Lower leg skin (tissue), 4 donors: ENCODE results near the gene LRRC37A2. TPM values are rescaled to one million over a fixed set of nuclear protein-coding genes. Genes with fewer than 3 reads are reported as not detected.
"Not testable (repeated sequence)": the region's sequence is repeated elsewhere in the genome, so short reads cannot be mapped to it uniquely, and the experiment has no call there.

Experiments used
- DNase-seq, 2 donors: peaks; one replicate each; pipeline ENCODE4 v3.0.0-alpha.2; 2019; ENCODE audit warnings: low spot score in 2 of 2
- H3K4me3 ChIP-seq: fragments of 200-600 bp; sonication (generic); 2 replicates; pipeline ENCODE4 v1.5.1; 2017; ENCODE audit warnings: mild to moderate bottlenecking, low read depth; ENCODE audit not compliant: poor library complexity, severe bottlenecking
- WGBS, 2 donors: methylation state at CpG; one replicate each; pipeline ENCODE4 v1.1.5; 2018; 5-methylcytosine and 5-hydroxymethylcytosine counted together
- intact Hi-C: fragments of 100-400 bp; cut with DNase I; formaldehyde crosslinking; loops from one replicate; pipeline ENCODE4 v1.15.0; 2023; ENCODE audit warnings: low total_unique reads
- total RNA-seq, 4 donors: library from RNA; depleted of rRNA; stranded (reverse); fragments of >200 nt; gene quantifications; one replicate each; pipeline ENCODE4 v1.1.0, GENCODE V29; 2016

LRRC37A2 gene
- total RNA-seq, 4 donors from 2014 or later: 14.2 to 33.7 (median 15.9) TPM

DNA sequence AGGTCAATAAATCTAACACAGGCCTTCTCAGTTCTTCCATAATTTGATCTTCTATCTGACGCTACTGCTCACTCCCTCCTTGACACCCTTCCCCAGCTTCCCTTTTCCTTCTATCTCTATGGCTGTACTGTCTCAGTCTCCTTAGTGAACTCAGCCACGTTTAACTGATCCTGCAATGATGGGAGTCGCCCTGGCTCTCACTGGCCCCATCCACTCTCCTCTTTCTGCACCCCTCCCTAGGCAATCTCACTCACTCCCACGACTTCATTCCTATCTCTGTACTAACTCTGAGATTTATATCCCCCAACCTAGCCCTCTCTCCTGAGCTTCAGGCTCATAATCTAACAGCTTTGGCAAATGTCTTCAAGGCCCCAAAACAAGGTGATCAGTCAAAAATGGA is 59.5 kb downstream of the LRRC37A2 start:
- no CpG with 5 or more reads among the region's 4 CpGs for WGBS, 2 donors
- DNase-seq, H3K4me3 ChIP-seq, intact Hi-C loops: not testable (repeated sequence)

DNA sequence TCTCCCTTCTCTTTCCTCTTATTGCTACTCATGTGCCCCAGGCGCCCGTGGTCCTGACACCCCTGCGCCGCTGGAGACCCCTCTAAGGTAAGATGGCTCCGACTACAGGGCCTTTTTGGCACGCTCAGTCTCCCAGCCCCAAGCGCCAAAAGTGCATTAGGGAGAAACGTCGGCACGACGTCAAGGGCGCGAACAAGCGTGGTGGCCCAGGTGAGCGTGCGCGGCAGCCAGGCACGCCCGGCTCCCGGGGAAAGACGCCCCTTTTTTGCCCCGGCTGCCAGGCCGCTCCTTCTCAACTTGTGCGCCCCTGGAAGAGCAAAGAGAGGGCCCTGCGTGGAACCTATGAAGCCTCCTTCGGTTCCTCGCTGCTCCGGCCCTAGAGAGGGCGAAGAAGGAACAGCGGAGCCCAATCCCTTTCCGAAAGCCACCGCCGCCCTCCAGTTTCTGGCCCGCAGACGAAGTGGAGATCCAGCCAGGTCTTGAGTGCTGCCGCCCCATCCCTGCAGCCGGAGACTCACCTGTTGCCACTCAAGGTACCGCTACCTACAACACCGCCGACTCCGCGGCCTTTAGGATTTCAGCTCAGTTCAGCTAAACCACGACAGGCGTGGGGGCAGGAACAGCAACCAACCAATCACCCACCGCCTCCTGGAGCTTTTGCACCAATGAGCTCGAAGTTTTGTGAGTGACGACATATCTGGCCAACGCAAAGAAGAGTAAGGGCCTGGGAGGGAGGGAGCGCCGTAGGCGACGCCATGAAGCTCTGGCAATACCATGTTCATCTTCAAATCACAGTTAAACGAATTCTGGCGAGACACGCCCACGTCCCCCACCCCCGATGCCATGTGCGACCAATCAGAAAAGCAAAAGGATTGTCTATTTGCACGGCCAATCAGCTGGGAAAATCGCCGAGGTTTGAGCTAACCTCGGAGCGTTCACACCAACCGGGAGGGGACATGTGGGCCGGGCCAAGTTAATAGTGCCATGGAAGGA is 67.1 kb downstream of the LRRC37A2 start, which contains the start of gene ARL17A:
TSS of gene ARL17A (minus strand) at position 609 of the 993 bp plus-strand sequence. CDS start 3,369 bp downstream, outside the sequence.
- peak; percentile 78 to 94 for DNase-seq
- WGBS, 2 donors: no CpG with 5 or more reads among the region's 65 CpGs
- H3K4me3 ChIP-seq, intact Hi-C loops: not testable (repeated sequence)

DNA sequence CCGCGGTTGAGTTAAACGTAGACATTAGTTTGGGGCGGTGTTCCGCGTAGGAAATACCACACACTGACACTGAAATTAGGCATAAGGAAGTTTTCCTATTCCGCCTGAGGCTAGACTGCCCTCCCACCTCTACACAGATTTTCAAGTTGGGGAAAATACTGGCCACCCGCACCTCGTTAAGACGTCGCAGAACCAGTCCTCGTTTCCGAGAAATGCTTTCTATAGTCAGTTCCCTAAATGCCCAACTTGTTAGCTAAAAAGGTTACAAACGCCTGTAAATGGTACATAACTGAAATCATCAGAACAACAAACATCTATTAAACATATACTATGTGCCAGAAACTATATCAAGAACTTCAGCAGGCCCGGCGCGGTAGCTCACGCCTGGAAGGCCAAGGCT is 67.8 kb downstream of the LRRC37A2 start:
- DNase-seq, H3K4me3 ChIP-seq, intact Hi-C loops: not testable (repeated sequence)
- WGBS, 2 donors: 0 to 4% methylated on average over 1 to 7 of the region's 18 CpGs

DNA sequence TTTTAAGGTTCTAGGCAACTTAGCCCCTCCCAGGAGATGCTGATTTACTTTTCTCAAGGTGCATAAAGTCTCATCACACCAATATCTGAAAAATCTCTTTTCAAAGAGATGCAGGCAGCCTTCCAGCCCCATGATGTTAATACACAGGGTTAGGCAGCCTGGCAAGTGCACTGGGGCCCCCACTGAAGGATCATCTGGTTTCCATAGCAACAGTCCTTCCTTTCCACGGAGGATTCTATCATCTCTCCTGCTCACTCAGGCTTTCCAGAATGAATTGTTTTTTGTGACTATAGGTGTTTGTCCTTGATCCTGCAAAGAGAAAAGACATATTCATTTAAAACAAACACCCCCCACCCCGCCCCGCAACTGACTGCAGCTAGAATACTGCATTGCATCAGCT is 73.2 kb downstream of the LRRC37A2 start:
- intact Hi-C loops: not testable (repeated sequence)

GRCh38 chr17:46590157-46591146 is 78.2 kb downstream of the LRRC37A2 start, which contains the start of gene NSF:
NSF (plus strand) TSS chr17:46590669; CDS start chr17:46590776, 107 bp downstream.
- DNase-seq, intact Hi-C loops, H3K4me3 ChIP-seq: not testable (repeated sequence)
- WGBS, 2 donors: no CpG with 5 or more reads among the region's 95 CpGs

More for the DNA sequence above, 73.2 kb downstream of the LRRC37A2 start:
- not testable (repeated sequence) for DNase-seq, H3K4me3 ChIP-seq
- no CpG with 5 or more reads among the region's 3 CpGs for WGBS, 2 donors

- DNase-seq, H3K4me3 ChIP-seq, intact Hi-C loops: not testable (repeated sequence)
- WGBS, 2 donors: no CpG with 5 or more reads among the region's 7 CpGs
These were observed 79.1 kb downstream of the LRRC37A2 start for GRCh38 chr17:46591332-46591731.

GRCh38 chr17:46598344-46598931 is 86.2 kb downstream of the LRRC37A2 start:
- intact Hi-C loops, H3K4me3 ChIP-seq, DNase-seq: not testable (repeated sequence)
- 52 to 63% methylated on average over 3 of the region's 3 CpGs for WGBS, 2 donors

- H3K4me3 ChIP-seq, intact Hi-C loops, DNase-seq: not testable (repeated sequence)
- no CpG with 5 or more reads among the region's 3 CpGs for WGBS, 2 donors
These were observed 88.5 kb downstream of the LRRC37A2 start for GRCh38 chr17:46600767-46601166.

- H3K4me3 ChIP-seq, intact Hi-C loops, DNase-seq: not testable (repeated sequence)
These were observed 90.9 kb downstream of the LRRC37A2 start for GRCh38 chr17:46603125-46603524.

Other genes with a start within 250 kb of the LRRC37A2 start
- 10 to 100 TPM in 1 of 4 donors, 1 to 10 TPM in 3; 1.1 to 11.0 (median 2.2) TPM for gene LRRC37A, start 217.3 kb upstream of the LRRC37A2 start, total RNA-seq
- 10 to 100 TPM in 3 of 4 donors, 1 to 10 TPM in 1; 8.5 to 18.6 (median 12.1) TPM for gene ARL17B, start 150.7 kb upstream of the LRRC37A2 start, total RNA-seq
- 1 to 10 TPM; 5.7 to 7.7 (median 7.0) TPM for gene ARL17A, start 67.2 kb downstream of the LRRC37A2 start, total RNA-seq
- 10 to 100 TPM; 21.0 to 33.7 (median 28.0) TPM for gene NSF, start 78.2 kb downstream of the LRRC37A2 start, total RNA-seq